ENCODE measurements around the gene PARD3.

Gene PARD3

GRCh38 chr10:34156781-34157425 is 658.2 kb downstream of the PARD3 start:
- no peaks in the 10 kb centered on the region for H3K9me3 ChIP-seq (ENCODE audit: severe bottlenecking)
- DNase-seq (ENCODE audit: low spot score) (no peak), ATAC-seq (ENCODE audit: low read depth) (peak; percentile 81)
- H3K4me1 ChIP-seq (ENCODE audit: insufficient read depth, poor library complexity, severe bottlenecking) = peaks cover 12% of the 10 kb centered on the region
- no peaks in the 10 kb centered on the region for H3K27me3 ChIP-seq (ENCODE audit: insufficient read depth, poor library complexity, severe bottlenecking)
- TF ChIP-seq CTCF (IDR thresholded peaks at IDR 0.05; ENCODE audit: poor library complexity, severe bottlenecking) = no peak
- H3K27ac ChIP-seq (ENCODE audit: poor library complexity, severe bottlenecking) = peak overlapping the region; percentile 14
- no peaks in the 10 kb centered on the region for H3K36me3 ChIP-seq (ENCODE audit: low read depth)
- no peak overlapping the region for H3K4me3 ChIP-seq (ENCODE audit: severe bottlenecking)

GRCh38 chr10:34155812-34156211 is 659.3 kb downstream of the PARD3 start:
- Histone ChIP-seq H3K27me3 (ENCODE audit: insufficient read depth, poor library complexity, severe bottlenecking) (no peaks in the 10 kb centered on the region), H3K4me3 (ENCODE audit: severe bottlenecking) (no peak overlapping the region), H3K36me3 (ENCODE audit: low read depth) (no peaks in the 10 kb centered on the region), H3K27ac (ENCODE audit: poor library complexity, severe bottlenecking) (no peak overlapping the region), H3K9me3 (ENCODE audit: severe bottlenecking) (no peaks in the 10 kb centered on the region), H3K4me1 (ENCODE audit: insufficient read depth, poor library complexity, severe bottlenecking) (peaks cover 12% of the 10 kb centered on the region)
- TF ChIP-seq CTCF (IDR thresholded peaks at IDR 0.05; ENCODE audit: poor library complexity, severe bottlenecking) = no peak
- no peak for DNase-seq (ENCODE audit: low spot score)
- ATAC-seq (ENCODE audit: low read depth) = no peak

DNA sequence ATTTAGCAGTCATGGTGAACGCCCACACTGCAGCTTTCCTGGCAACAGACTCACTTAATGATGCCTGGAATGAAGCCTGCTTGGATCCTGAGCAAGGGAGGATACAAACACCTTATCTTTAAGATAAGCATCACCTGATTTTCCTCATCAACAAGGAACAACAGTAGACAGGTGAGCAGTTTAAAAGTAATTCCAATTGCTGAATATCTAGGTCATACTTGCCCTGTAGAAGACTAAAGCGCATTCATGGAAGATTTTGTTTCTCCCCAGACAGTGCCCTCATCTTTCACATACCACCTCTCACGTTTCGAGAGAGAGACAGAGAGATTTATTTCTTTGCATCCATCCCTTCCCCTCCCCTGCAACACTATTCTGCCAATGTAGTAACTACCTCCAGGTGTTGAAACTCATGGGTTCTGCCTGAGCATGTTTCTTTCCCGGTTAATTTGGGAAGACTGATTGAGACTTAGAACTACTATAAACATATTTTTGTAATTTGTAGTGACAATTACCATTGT is 660.7 kb downstream of the PARD3 start:
- Histone ChIP-seq H3K9me3 (ENCODE audit: severe bottlenecking) (no peaks in the 10 kb centered on the region), H3K36me3 (ENCODE audit: low read depth) (no peaks in the 10 kb centered on the region), H3K27ac (ENCODE audit: poor library complexity, severe bottlenecking) (no peak overlapping the region), H3K4me1 (ENCODE audit: insufficient read depth, poor library complexity, severe bottlenecking) (peaks cover 12% of the 10 kb centered on the region), H3K4me3 (ENCODE audit: severe bottlenecking) (no peak overlapping the region), H3K27me3 (ENCODE audit: insufficient read depth, poor library complexity, severe bottlenecking) (no peaks in the 10 kb centered on the region)
- TF ChIP-seq CTCF (IDR thresholded peaks at IDR 0.05; ENCODE audit: poor library complexity, severe bottlenecking) = no peak
- DNase-seq (ENCODE audit: low spot score) = no peak
- ATAC-seq (ENCODE audit: low read depth) = no peak

DNA sequence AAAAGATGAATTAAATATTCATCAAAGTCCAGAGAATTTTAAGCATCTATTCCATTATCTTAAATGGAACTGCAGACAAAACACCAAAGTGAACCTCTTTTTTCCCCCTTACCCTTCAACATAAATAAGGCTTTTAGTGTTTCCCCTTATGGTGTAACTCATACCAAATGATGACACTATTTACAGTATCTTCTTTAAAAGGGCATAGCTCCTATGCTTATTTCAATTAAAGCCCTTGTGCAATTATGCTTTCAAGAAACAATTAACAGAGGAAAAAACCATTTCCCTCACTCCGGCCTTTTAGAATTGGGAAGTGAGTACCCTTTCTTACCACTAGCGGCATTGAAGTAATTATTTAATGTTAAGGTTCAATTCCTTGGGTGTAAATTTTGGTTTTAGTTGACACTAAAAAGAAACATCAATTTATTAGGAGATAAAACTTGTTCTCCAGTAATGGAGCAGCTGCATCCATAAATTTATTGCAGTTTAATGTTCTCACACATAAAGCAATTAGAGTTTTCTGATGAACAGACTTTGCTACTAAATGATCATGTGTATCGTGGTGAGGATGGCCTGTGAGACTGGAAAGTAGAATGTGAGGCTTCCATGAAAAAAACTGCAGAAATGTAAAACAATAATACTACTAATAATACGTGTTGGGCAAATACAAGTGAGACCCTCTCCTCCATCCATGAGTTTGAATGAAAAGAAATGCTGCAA is 661.3 kb downstream of the PARD3 start:
- H3K36me3 ChIP-seq (ENCODE audit: low read depth) = no peaks in the 10 kb centered on the region
- H3K4me3 ChIP-seq (ENCODE audit: severe bottlenecking) = no peak overlapping the region
- H3K9me3 ChIP-seq (ENCODE audit: severe bottlenecking) = no peaks in the 10 kb centered on the region
- TF ChIP-seq CTCF (IDR thresholded peaks at IDR 0.05; ENCODE audit: poor library complexity, severe bottlenecking) = no peak
- DNase-seq (ENCODE audit: low spot score) (no peak), ATAC-seq (ENCODE audit: low read depth) (no peak)
- no peak overlapping the region for H3K27ac ChIP-seq (ENCODE audit: poor library complexity, severe bottlenecking)
- no peaks in the 10 kb centered on the region for H3K27me3 ChIP-seq (ENCODE audit: insufficient read depth, poor library complexity, severe bottlenecking)
- H3K4me1 ChIP-seq (ENCODE audit: insufficient read depth, poor library complexity, severe bottlenecking) = peaks cover 12% of the 10 kb centered on the region

DNA sequence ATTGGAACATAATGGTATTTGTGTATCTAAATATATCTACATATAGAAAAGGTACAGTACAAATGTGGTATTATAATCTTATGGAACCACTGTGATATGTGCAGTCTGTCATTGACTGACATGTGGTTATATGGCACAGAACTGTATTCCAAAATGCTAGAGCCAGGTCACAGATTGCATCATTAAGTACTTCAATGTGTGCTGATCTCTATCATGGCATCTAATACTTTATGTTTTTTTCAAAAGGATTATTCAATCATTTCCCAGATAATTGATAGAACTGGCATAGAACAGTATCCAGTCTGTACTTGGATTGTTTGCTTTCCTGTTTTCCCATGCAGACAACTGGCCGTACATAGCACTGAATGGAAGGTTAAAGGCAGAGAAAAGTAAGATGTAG is 662.7 kb downstream of the PARD3 start:
- H3K36me3 ChIP-seq (ENCODE audit: low read depth) = no peaks in the 10 kb centered on the region
- no peak overlapping the region for H3K27ac ChIP-seq (ENCODE audit: poor library complexity, severe bottlenecking)
- H3K4me3 ChIP-seq (ENCODE audit: severe bottlenecking) = no peak overlapping the region
- no peaks in the 10 kb centered on the region for H3K27me3 ChIP-seq (ENCODE audit: insufficient read depth, poor library complexity, severe bottlenecking)
- no peak for TF ChIP-seq CTCF (IDR thresholded peaks at IDR 0.05; ENCODE audit: poor library complexity, severe bottlenecking)
- peaks cover 9% of the 10 kb centered on the region for H3K4me1 ChIP-seq (ENCODE audit: insufficient read depth, poor library complexity, severe bottlenecking)
- ATAC-seq (ENCODE audit: low read depth) = no peak
- DNase-seq (ENCODE audit: low spot score) = no peak
- H3K9me3 ChIP-seq (ENCODE audit: severe bottlenecking) = no peaks in the 10 kb centered on the region
